HepG2 (cell line): ENCODE measurements around the gene MOGAT3. TPM values are rescaled to one million over a fixed set of nuclear protein-coding genes. Genes with fewer than 3 reads are reported as not detected.

Experiments
- AHR ChIP-seq: IDR thresholded peaks from 2 replicates; pipeline ENCODE4 v1.6.1; 2018; ENCODE audit warnings: missing genetic modification reagents, missing compliant biosample characterization
- ATF2 ChIP-seq: sonication (generic); formaldehyde crosslinking; IDR thresholded peaks from 2 replicates; pipeline ENCODE4 v1.4.0; 2020; ENCODE audit warnings: missing genetic modification reagents
- ATM ChIP-seq: fragments of 450-650 bp; IDR thresholded peaks from 2 replicates; pipeline ENCODE4 v1.7.1; 2017; ENCODE audit warnings: mild to moderate bottlenecking, borderline replicate concordance
- HNRNPK ChIP-seq: fragments of 200-400 bp; formaldehyde crosslinking; IDR thresholded peaks from 2 replicates; pipeline ENCODE4 v1.6.1; 2018; ENCODE audit warnings: low read length, low read depth, moderate library complexity, mild to moderate bottlenecking; ENCODE audit not compliant: poor library complexity, severe bottlenecking
- IKZF1 ChIP-seq: fragments of 450-650 bp; IDR thresholded peaks from 2 replicates; pipeline ENCODE4 v1.7.1; 2016
- NR2F6 ChIP-seq, 2 experiments: IDR thresholded peaks; 2 replicates each; pipeline ENCODE4 v1.6.1; 2016; ENCODE audit warnings: antibody characterized with exemption in 1 of 2, mild to moderate bottlenecking in 1 of 2
- RFXAP ChIP-seq: sonication (generic); formaldehyde crosslinking; IDR thresholded peaks from 2 replicates; pipeline ENCODE4 v1.4.0; 2020; ENCODE audit warnings: missing genetic modification reagents, borderline replicate concordance
- RNF2 ChIP-seq: fragments of 450-650 bp; conservative IDR thresholded peaks from 2 replicates; pipeline ENCODE4 v1.6.1; 2016; ENCODE audit warnings: low read depth
- SIN3A ChIP-seq: IDR thresholded peaks from 2 replicates; pipeline ENCODE4 v1.6.1; 2011; ENCODE audit warnings: low read depth, mild to moderate bottlenecking, control low read depth, low read length, borderline replicate concordance
- SNAPC4 ChIP-seq: sonication (generic); formaldehyde crosslinking; IDR thresholded peaks from 2 replicates; pipeline ENCODE4 v1.4.0; 2020; ENCODE audit warnings: mild to moderate bottlenecking, missing genetic modification reagents
- TEF ChIP-seq: sonication (generic); formaldehyde crosslinking; IDR thresholded peaks from 2 replicates; pipeline ENCODE4 v1.5.0; 2020; ENCODE audit warnings: missing genetic modification reagents
- TFDP1 ChIP-seq: IDR thresholded peaks from 2 replicates; pipeline ENCODE4 v1.6.1; 2016; ENCODE audit warnings: missing compliant biosample characterization, missing genetic modification reagents, borderline replicate concordance
- TP53 ChIP-seq: sonication (generic); formaldehyde crosslinking; conservative IDR thresholded peaks from 2 replicates; pipeline ENCODE4 v1.4.0; 2020; ENCODE audit warnings: missing genetic modification reagents
- ZBTB10 ChIP-seq: sonication (generic); formaldehyde crosslinking; IDR thresholded peaks from 2 replicates; pipeline ENCODE4 v1.4.0; 2020; ENCODE audit warnings: missing genetic modification reagents, borderline replicate concordance
- ZMYM3 ChIP-seq: sonication (generic); formaldehyde crosslinking; IDR thresholded peaks from 2 replicates; pipeline ENCODE4 v1.5.1; 2020; ENCODE audit warnings: mild to moderate bottlenecking, missing genetic modification reagents
- ZNF446 ChIP-seq: sonication (generic); formaldehyde crosslinking; IDR thresholded peaks from 2 replicates; pipeline ENCODE4 v1.5.0; 2020; ENCODE audit warnings: mild to moderate bottlenecking, missing genetic modification reagents
- ZNF577 ChIP-seq: sonication (generic); formaldehyde crosslinking; IDR thresholded peaks from 2 replicates; pipeline ENCODE4 v1.4.0; 2020; ENCODE audit warnings: mild to moderate bottlenecking, low read depth, missing genetic modification reagents, borderline replicate concordance
- polyA plus RNA-seq, 8 experiments: library from polyadenylated mRNA; depleted of rRNA in 3 of 8; stranded (reverse) in 7 of 8; unstranded in 1 of 8; fragments of >200 nt; fragmentation: Illumina TruSeq in 4 of 8; extraction: Trizol in 4 of 8; gene quantifications; 2 replicates each; pipeline versions ENCODE4 v1.2.1 to v1.2.3, GENCODE V29; 2011 to 2016; ENCODE audit warnings: low read depth in 4 of 8, missing spikeins in 1 of 8, mixed read lengths in 1 of 8; ENCODE audit not compliant: insufficient read depth in 1 of 8
- total RNA-seq, 5 experiments: library from RNA; depleted of rRNA; stranded (reverse); fragments of >200 nt; fragmentation: Illumina TruSeq; extraction: Trizol; gene quantifications; 2 replicates each; pipeline ENCODE4 v1.2.3, GENCODE V29; 2016; ENCODE audit warnings: low read depth in 1 of 5

MOGAT3 gene
- total and polyA plus RNA-seq, 2 of the 13 experiments (the other 11 are each of a cell fraction or from before 2014, with no cell fraction given), result 22.5 to 30.5 TPM

GRCh38 chr7:101245147-101245668 lies 44.4 kb upstream of the MOGAT3 start (continued):
- TF ChIP-seq SNAPC4 (CRISPR knock-in tag) (no peak), ZNF446 (CRISPR knock-in tag) (0 out of 2 replicates have a peak, but pooled peaks have one; percentile 31), RFXAP (0 out of 2 replicates have a peak, but pooled peaks have one; percentile 48), NR2F6 (IDR thresholded peaks at IDR 0.05) (no peak), NR2F6 (CRISPR knock-in tag; IDR thresholded peaks at IDR 0.05) (no peak), ZBTB10 (CRISPR knock-in tag) (no peak), AHR (CRISPR knock-in tag) (no peak), ATM (no peak), HNRNPK (no peak), TEF (CRISPR knock-in tag) (no peak), IKZF1 (no peak), RNF2 (no peak), SIN3A (no peak; the same call in 1 of the 2 replicates), TFDP1 (no peak; the same call in 1 of the 2 replicates), ZNF577 (CRISPR knock-in tag) (no peak), ZMYM3 (no peak), ATF2 (CRISPR knock-in tag) (no peak), TP53 (CRISPR knock-in tag) (no peak)
